GM19351 (cell line): ENCODE measurements around the gene NR5A2.

Source experiments
- ATAC-seq: cut with Tn5 transposase; IDR thresholded peaks from one replicate; pipeline ENCODE4 v1.9.1; 2021; ENCODE audit warnings: mild to moderate bottlenecking, moderate library complexity; ENCODE audit not compliant: unreplicated experiment

Gene NR5A2

DNA sequence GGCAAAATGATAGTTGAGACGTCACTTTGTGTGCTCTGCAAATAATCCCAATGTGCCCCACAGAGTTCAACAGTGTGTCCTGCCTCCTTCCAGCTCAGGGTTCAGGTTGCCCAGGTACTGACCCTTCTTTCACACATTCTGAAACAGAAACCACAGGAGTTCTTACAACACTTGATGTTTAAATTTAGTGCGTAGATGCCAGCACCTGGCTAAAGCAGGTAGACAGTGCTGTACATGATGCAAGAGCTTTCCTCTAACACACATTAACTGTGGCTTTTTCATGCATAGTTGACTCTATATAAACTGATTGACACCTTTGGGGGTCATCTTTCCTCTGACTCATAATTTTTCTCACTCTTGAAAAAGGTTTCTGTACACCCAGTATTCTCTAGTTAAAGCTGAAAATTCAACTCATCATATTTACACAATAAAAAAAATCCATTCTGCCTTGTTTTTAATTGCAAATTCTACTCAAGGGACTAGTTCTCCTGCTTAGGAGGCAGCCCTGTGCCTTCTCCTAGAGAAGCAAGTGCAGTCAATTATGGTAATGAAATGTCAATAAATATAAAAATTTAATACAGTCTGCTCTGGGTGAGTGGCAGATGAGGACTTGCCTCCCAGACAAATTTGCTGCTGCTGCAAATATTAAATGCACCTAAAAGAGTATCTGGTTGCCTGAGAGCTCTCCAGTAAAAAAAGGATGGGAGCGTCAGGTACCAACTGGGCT lies 91.4 kb downstream of the NR5A2 start:
- no peak for ATAC-seq

GRCh38 chr1:200121421-200121820 lies 93.9 kb downstream of the NR5A2 start:
- no peak for ATAC-seq

GRCh38 chr1:200124309-200124708 lies 96.8 kb downstream of the NR5A2 start:
- ATAC-seq: no peak

GRCh38 chr1:200128081-200128480 lies 100.6 kb downstream of the NR5A2 start:
- no peak for ATAC-seq

DNA sequence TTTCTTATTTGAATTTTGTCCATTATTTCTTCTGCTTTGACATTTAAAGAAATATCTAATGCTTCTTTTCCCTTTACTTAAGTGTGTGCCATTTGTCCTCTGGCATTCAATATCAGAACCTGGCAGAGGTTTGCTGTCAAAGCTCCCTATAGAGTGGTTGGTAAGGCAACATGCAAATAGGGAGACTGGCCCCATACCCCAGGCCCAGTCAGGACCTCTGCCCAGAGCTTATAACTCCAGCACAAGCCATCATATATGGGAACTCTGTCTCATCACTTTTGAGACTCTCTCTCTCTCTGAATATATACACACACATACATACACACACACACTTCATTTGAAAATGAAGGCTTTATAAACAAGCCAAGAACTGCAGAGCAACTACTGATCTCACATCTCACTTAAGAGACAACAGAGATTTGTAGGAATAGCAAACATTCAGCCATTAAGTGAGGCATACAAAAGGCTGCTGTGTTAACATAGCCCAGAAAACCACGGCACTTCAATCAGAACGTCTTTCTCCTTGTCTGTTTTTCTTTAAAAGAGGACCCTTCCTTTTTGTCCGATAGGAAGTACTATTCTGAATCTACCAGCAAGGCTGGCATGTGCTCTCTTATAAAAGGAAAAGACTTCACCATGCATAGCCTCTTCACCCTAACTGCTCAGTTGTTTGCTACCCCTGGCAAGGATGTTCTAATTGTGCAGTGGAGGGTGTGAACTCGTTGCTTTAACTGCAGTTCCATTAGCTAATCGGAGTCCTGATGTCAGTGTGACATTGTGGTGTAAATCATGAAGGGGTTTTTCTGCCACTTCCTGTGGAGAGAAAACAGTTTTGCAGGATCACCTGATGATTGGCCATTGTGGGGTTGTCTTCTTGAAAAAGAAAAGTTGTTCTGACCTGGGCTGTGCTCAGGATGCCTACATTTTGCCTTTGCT lies 101.7 kb downstream of the NR5A2 start:
- peak; percentile 69 for ATAC-seq

- no peak for ATAC-seq
Measured at GRCh38 chr1:200130552-200130951, 103.0 kb downstream of the NR5A2 start.

- no peak for ATAC-seq
Measured at GRCh38 chr1:200131551-200132125, 104.1 kb downstream of the NR5A2 start.

- ATAC-seq: no peak
Measured at GRCh38 chr1:200133123-200133522, 105.6 kb downstream of the NR5A2 start.

DNA sequence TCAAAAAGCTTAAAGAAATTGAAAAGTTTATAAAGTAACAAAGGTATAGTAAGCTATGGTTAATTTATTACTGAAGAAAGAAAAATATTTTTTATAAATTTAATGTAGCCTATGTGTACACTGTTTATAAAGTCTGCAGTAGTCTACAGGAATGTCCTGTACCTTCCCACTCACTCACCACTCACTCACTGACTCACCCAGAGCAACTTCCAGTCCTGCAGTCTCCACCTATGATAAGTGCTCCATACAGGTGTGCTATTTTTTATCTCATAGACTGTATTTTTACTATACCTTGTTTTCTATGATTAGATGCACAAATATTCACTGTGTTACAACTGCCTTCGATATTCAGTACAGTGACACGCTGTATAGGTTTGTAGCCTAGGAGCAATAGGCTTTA lies 106.6 kb downstream of the NR5A2 start:
- no peak for ATAC-seq

GRCh38 chr1:200136384-200136783 lies 108.9 kb downstream of the NR5A2 start:
- no peak for ATAC-seq

- ATAC-seq: peak; percentile 94
Measured at GRCh38 chr1:200139661-200140250, 112.2 kb downstream of the NR5A2 start.

DNA sequence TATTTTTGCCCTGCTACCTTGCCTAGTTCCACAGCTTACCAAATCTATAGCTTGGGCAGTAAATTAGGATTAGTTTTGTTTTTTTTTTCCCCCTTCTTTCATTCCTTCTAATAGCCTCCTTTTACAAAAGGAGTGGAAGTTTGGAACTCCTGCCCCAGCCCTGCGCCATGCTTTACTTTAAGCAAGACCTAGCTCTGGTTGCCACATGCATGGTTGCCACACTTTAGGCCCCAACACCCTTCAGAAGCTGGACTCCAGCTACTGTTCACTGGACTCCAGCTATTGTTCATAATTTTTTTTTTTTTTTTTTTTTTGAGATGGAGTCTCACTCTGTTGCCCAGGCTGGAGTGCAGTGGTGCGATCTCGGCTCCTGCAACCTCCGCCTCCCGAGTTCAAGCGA lies 115.8 kb downstream of the NR5A2 start:
- ATAC-seq: no peak

DNA sequence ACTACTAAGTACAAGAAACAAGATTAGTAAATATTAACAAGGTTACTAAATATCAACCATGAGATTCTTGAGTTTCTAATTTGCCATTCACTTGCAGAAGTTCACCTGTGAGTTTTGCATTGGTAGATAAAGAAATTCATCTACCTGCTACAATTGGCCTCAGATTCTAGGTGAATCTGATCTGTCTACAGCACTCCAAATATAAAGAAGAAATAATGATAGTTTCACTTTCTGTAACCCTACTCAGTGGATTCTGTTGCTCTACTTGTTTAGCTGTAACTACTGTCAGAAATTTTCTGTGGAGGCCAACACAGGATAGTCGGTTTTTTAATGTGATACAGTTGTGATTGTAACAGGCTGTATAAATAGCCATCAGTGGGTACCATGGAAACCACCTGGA lies 118.6 kb downstream of the NR5A2 start:
- ATAC-seq: no peak

- ATAC-seq: no peak
Measured at GRCh38 chr1:200147094-200147493, 119.6 kb downstream of the NR5A2 start.

DNA sequence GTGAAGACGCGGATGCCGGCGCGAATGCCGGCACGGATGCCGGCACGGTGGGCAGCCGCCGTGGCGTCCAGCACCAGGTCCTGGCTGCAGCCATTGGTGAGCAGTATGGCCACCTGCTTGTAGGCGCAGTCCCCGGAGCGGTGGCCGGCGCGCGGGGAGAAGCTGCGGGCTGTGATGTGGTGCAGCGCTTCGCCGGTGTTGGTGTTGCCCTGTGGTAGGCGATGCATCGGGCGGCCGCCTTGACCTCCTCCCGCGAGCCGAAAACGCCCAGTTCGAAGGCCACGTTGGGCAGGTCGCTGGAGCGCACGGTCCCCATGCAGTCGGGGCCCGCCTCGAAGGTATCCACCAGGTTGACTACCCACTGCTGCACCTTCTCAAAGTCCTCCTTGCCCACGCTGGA lies 120.2 kb downstream of the NR5A2 start:
- no peak for ATAC-seq

DNA sequence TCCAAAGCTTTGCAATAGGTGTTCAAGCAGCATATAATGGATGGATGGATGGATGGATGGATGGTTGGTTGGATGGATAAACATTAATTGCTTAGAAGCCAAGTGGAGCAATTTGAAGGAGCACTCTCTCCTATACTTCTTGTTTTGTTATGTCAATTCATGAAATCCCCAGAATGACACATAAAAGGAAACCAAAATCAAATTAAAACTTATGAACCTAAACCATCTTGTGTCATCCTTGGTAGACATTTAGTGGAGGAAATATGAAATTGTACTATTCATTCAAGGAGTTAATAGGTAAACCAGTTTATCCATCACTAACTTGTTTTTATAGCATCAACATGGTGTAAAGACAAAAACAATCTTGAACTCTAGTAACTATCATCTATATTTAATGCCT lies 122.5 kb downstream of the NR5A2 start:
- no peak for ATAC-seq

DNA sequence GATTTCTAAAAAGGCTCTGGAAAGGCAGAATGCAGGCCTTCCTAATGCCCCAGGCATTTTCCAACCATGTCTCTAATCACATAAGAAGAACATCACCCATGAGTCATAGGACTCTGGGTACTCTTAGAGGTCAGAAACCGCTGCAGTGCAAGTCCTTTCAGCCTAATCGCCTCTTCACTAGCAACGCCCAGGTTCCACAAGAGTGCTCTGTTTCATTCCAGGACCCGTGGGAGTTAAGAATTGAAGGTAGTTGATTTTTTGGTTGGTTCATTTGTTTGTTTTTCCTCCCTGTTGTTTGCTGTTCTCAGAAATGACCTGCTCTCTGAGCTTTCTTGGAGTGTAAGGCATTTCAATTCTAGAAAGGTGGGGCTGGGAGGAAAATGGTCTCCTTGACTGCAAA lies 123.2 kb downstream of the NR5A2 start:
- ATAC-seq: peak; percentile 40

DNA sequence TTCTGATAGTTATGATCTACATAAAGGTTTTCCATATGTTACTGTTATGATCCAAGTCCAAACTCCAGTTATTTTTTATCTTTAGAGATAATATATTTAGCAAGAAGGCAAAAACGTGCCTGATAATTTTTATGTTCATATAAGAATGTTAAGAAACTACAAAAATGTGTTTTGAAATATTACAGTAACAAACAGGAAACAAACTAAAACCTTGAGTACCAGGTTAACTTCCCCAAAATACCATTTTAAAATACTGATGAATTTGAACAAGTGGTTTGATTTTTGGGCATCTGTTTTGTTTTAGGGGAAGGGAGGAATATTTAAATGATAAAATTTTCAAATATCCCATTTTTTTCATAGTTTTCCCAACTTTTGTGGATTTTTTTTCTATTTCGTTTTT lies 124.8 kb downstream of the NR5A2 start:
- no peak for ATAC-seq

DNA sequence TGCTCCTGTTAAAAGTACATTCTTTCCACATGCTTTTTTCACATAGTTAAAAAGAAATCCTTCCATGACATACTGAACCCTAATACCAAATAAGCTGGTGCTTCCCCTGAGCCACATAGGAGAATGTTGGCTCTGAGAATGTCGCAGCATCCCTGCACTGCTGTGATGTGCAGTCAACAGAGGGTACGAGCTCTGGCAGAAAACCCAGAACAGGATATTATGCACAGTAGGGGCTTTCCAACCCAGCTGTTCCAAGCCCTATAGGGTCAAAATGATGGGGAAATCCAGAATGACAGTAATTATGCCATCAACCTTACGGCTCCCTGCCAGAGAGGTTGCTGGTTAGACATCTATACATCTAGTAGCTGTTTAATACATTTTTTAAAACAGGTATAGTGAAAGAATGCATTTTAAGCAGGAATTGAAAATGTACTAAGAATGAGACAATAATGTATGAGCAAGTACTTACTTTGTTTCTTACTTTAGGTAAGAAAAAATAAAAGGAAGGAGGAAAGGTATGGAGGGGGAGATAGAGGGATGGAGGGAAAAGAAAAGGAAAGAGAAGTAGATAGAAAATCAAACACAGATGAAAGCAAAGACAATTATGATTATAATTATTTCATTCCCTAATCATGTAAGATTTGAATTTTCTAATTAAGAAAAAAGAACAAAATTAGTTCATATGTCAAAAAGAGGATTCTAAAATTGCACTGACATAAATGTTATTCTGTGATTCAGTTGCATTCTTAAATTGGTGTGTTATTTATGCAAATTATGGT lies 126.0 kb downstream of the NR5A2 start:
- peak; percentile 47 for ATAC-seq

- peak; percentile 93 for ATAC-seq
Measured at GRCh38 chr1:200154069-200154767, 126.7 kb downstream of the NR5A2 start.
